ENCODE results near the gene EDIL3.

The EDIL3 gene

DNA sequence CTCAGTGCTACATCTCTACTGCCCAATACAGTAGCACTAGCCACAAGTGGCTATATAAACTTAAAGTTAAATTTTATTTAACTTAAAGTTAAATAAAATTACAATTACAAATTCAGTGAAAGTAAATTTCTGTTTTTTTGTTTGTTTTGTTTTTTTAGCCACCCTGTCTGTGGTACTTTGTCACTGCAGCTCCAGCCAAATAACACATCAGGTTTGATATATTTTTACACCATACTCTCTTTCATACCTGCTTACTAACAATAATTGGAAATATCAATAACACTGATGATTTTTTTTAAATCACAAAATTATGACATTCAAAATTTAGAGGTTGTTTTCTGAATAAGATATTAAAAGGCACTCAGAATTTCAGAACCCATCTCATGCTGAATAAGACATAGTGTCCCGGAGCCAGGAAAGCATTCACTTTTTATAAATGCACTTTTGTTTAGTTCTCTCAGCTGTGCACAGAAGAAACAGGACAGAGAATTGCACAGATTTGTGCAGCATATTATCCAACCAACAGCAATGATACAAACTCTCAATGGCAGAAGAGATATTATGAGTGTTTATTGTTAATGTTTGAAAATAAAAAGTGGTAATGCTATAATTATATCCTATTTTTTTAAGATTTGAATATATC is 92.6 kb downstream of the EDIL3 start:
- Histone ChIP-seq H3K27me3 (ENCODE audit: control insufficient read depth, insufficient read depth, low read length) (no peaks in the 10 kb centered on the region), H3K4me3 (ENCODE audit: low read depth, low read length) (no peak overlapping the region), H3K36me3 (ENCODE audit: control insufficient read depth, insufficient read depth, low read length) (no peaks in the 10 kb centered on the region), H3K4me1 (ENCODE audit: control insufficient read depth, insufficient read depth, low read length) (peaks cover 10% of the 10 kb centered on the region), H3K9me3 (ENCODE audit: control insufficient read depth, insufficient read depth, low read length) (no peaks in the 10 kb centered on the region), H3K9ac (ENCODE audit: low read depth, low read length) (no peak overlapping the region)

DNA sequence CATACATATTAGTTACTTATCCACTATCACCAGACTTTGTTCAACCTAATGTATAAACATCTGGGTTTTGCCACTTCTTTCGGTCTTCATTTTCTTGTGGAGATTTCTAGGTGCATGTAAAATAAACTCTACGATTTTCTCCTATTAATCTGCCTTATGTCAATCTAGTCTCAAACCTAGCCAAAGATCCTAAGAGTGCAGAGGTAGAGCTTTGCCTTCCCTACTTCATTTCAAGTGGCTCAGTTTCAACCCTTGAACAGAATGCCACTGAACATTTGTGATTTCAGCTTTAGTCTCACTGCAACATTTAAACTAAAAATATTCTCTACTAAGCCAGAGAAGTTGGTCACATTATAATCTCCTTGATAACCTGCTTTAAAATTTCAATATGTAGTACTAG is 94.0 kb downstream of the EDIL3 start:
- H3K27me3 ChIP-seq (ENCODE audit: control insufficient read depth, insufficient read depth, low read length), result no peaks in the 10 kb centered on the region
- H3K36me3 ChIP-seq (ENCODE audit: control insufficient read depth, insufficient read depth, low read length), result no peaks in the 10 kb centered on the region
- H3K9ac ChIP-seq (ENCODE audit: low read depth, low read length), result no peak overlapping the region
- peaks cover 10% of the 10 kb centered on the region for H3K4me1 ChIP-seq (ENCODE audit: control insufficient read depth, insufficient read depth, low read length)
- H3K9me3 ChIP-seq (ENCODE audit: control insufficient read depth, insufficient read depth, low read length), result no peaks in the 10 kb centered on the region
- H3K4me3 ChIP-seq (ENCODE audit: low read depth, low read length), result no peak overlapping the region

DNA sequence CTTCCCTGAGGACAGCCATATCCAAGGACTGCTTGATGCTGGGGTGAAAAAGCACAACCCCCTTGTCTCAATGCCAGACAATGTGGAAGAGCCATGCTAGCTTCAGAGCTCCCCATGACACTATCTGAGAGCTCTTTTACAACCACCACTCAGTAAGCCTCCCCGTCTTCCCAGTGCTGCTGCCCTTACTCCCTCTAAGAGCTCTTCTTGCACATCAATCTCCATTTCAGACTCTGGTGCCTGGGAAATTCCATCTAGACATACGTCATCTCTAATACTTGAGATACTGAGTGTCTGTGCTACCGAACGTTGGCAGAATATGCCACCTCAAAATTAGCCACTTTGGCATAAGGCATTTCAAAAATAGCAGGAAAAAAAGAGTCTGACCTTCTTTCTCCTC is 94.5 kb downstream of the EDIL3 start:
- peaks cover 10% of the 10 kb centered on the region for H3K4me1 ChIP-seq (ENCODE audit: control insufficient read depth, insufficient read depth, low read length)
- no peaks in the 10 kb centered on the region for H3K9me3 ChIP-seq (ENCODE audit: control insufficient read depth, insufficient read depth, low read length)
- no peaks in the 10 kb centered on the region for H3K36me3 ChIP-seq (ENCODE audit: control insufficient read depth, insufficient read depth, low read length)
- no peak overlapping the region for H3K4me3 ChIP-seq (ENCODE audit: low read depth, low read length)
- H3K9ac ChIP-seq (ENCODE audit: low read depth, low read length), result no peak overlapping the region
- H3K27me3 ChIP-seq (ENCODE audit: control insufficient read depth, insufficient read depth, low read length), result no peaks in the 10 kb centered on the region

DNA sequence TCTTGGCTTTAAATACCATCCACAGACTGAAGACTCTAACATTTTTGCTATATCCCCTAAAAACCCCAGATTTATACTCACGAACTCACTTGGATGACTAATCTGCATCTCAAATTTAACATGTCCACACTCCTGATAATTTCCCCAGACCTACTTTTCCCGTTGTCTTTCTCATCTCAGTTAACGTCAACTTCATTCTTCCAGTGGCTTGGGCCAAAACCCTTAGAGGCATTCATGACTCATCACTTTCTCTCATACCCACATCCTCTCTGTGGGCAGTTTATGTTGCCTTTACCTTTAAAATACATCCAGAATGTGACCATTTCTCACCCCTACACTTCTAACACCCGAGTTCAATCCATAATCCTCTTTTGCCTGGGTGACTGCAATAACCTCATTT is 96.7 kb downstream of the EDIL3 start:
- H3K4me3 ChIP-seq (ENCODE audit: low read depth, low read length), result no peak overlapping the region
- no peaks in the 10 kb centered on the region for H3K9me3 ChIP-seq (ENCODE audit: control insufficient read depth, insufficient read depth, low read length)
- H3K36me3 ChIP-seq (ENCODE audit: control insufficient read depth, insufficient read depth, low read length), result no peaks in the 10 kb centered on the region
- H3K27me3 ChIP-seq (ENCODE audit: control insufficient read depth, insufficient read depth, low read length), result no peaks in the 10 kb centered on the region
- peaks cover 7% of the 10 kb centered on the region for H3K4me1 ChIP-seq (ENCODE audit: control insufficient read depth, insufficient read depth, low read length)
- H3K9ac ChIP-seq (ENCODE audit: low read depth, low read length), result no peak overlapping the region

DNA sequence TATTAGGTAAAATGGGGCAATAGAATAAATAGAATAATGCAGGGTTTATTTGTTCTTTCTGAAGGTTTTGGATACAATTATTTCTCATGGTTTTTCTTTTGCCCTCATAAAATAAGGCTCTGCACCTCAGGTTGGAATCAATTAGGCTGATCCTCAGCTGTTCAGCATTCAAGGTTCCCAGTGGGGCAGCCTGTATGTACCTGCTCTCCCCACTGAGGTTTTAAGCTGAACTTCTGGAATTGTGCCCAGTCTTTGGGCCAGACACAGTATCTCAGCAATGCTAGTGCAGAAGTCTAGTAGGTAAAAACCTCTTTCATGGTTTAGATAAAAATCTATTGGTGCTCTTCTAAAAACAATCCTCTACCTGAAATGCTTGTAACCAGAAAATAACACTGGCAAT is 98.0 kb downstream of the EDIL3 start:
- Histone ChIP-seq H3K4me1 (ENCODE audit: control insufficient read depth, insufficient read depth, low read length) (peaks cover 7% of the 10 kb centered on the region), H3K9me3 (ENCODE audit: control insufficient read depth, insufficient read depth, low read length) (no peaks in the 10 kb centered on the region), H3K4me3 (ENCODE audit: low read depth, low read length) (no peak overlapping the region), H3K36me3 (ENCODE audit: control insufficient read depth, insufficient read depth, low read length) (no peaks in the 10 kb centered on the region), H3K9ac (ENCODE audit: low read depth, low read length) (no peak overlapping the region), H3K27me3 (ENCODE audit: control insufficient read depth, insufficient read depth, low read length) (no peaks in the 10 kb centered on the region)

DNA sequence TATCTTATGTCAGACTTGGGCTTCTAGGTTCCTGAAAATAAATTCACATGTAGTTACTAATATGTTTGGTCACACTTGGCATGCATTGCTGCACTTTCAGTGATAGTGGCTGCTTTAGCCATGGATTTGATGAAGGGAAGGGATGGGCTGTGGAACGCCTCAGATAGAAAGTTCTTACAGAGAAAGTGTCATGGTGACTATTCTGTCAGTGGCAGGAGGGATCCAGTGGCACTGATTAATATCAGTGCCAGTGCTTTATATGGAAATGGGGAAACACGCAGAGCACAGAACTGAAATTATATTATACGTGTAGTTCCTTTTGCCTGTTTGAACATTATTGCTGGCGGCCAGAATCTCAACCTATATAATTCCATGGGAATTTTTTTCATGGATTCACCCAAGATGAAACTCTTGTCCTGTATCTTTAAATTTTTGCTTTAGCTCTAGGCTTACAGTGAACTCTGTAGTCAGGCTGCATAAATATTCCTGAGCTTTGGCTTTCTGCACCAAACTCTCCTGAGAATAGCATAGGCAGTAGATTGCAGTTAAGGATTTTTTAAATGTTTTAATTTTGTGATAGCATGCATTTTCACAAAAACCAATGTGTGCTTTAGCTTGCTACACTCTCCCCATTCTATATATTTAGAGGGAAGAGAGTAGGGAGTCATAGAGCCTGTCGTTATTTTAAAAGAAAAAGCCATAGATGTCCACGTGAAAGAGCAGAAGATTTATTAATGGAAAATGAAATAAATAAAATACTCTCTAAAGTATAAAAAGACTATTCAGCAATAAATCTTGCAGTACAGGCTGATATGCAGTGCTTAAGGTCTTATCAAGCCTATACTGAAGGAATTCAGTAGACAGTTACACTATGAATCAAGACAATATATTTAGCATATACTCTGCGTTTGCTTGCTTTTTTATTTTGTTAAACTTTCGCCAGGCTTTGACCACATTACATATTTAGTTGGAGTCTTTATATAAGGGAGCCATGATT is 98.7 kb downstream of the EDIL3 start:
- Histone ChIP-seq H3K9me3 (ENCODE audit: control insufficient read depth, insufficient read depth, low read length) (no peaks in the 10 kb centered on the region), H3K4me3 (ENCODE audit: low read depth, low read length) (no peak overlapping the region), H3K36me3 (ENCODE audit: control insufficient read depth, insufficient read depth, low read length) (no peaks in the 10 kb centered on the region), H3K4me1 (ENCODE audit: control insufficient read depth, insufficient read depth, low read length) (peaks cover 7% of the 10 kb centered on the region), H3K27me3 (ENCODE audit: control insufficient read depth, insufficient read depth, low read length) (no peaks in the 10 kb centered on the region), H3K9ac (ENCODE audit: low read depth, low read length) (no peak overlapping the region)

DNA sequence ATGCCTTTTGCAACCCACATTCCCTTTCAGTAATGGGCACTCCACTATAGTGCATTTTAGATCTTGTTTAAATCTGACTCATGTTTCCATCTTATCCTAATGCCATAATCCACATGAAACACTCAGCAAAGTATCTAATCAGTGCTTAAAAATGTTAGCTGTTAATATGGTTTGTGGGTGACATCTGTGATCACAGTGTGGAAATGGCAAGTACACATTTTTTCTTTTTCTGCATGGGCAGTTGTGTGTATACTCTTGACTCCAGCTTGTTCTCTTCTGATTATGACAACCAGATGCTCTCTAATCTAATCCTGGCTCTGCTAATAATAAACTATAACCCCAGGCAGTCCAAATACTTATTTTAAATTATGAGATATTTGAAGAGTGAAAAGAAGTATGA is 103.3 kb downstream of the EDIL3 start:
- Histone ChIP-seq H3K36me3 (ENCODE audit: control insufficient read depth, insufficient read depth, low read length) (no peaks in the 10 kb centered on the region), H3K9me3 (ENCODE audit: control insufficient read depth, insufficient read depth, low read length) (no peaks in the 10 kb centered on the region)

DNA sequence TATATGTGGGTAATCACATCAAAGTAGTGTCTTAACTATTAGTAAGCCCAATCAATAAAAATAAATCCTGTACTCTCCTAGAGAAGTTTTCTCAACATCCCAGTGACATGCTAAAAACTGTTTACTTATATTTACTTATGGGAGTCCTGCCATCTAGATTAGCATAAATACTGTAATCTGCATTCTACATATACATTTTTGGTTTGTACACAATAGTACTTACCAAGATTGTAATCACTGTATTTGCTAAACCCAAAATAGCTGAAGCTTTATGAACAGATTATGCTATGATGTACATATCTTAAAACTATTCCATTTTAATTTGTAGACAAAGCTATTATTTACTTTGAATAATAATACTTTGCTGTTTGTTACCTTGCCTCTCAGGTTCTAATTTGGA is 105.4 kb downstream of the EDIL3 start:
- Histone ChIP-seq H3K9ac (ENCODE audit: low read depth, low read length) (no peak overlapping the region), H3K4me3 (ENCODE audit: low read depth, low read length) (no peak overlapping the region), H3K27me3 (ENCODE audit: control insufficient read depth, insufficient read depth, low read length) (no peaks in the 10 kb centered on the region), H3K36me3 (ENCODE audit: control insufficient read depth, insufficient read depth, low read length) (no peaks in the 10 kb centered on the region), H3K4me1 (ENCODE audit: control insufficient read depth, insufficient read depth, low read length) (no peaks in the 10 kb centered on the region), H3K9me3 (ENCODE audit: control insufficient read depth, insufficient read depth, low read length) (no peaks in the 10 kb centered on the region)

More for the DNA sequence above, 103.3 kb downstream of the EDIL3 start:
- Histone ChIP-seq H3K4me1 (ENCODE audit: control insufficient read depth, insufficient read depth, low read length) (no peaks in the 10 kb centered on the region), H3K4me3 (ENCODE audit: low read depth, low read length) (no peak overlapping the region), H3K27me3 (ENCODE audit: control insufficient read depth, insufficient read depth, low read length) (no peaks in the 10 kb centered on the region), H3K9ac (ENCODE audit: low read depth, low read length) (no peak overlapping the region)

DNA sequence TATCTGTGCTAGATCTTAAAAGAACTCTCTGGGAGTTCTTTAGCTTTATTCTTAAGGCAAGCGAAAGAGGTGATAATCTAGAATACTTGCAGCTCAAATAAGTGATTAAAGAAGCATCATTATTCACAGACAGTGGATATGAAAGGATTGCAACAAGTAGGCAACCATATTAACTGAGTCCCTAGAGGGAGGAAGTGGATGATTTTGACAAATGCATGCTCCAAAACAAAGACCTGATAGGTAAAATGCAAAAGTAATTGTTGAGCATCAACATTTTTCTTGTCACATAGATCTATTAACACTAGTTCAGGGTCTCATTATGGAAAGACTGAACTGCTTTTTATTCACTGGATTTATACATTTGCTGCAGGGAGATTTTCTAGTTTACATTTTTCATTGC is 109.1 kb downstream of the EDIL3 start:
- Histone ChIP-seq H3K9ac (ENCODE audit: low read depth, low read length) (no peak overlapping the region), H3K36me3 (ENCODE audit: control insufficient read depth, insufficient read depth, low read length) (no peaks in the 10 kb centered on the region), H3K4me1 (ENCODE audit: control insufficient read depth, insufficient read depth, low read length) (peaks cover 7% of the 10 kb centered on the region), H3K4me3 (ENCODE audit: low read depth, low read length) (no peak overlapping the region), H3K27me3 (ENCODE audit: control insufficient read depth, insufficient read depth, low read length) (no peaks in the 10 kb centered on the region), H3K9me3 (ENCODE audit: control insufficient read depth, insufficient read depth, low read length) (no peaks in the 10 kb centered on the region)

DNA sequence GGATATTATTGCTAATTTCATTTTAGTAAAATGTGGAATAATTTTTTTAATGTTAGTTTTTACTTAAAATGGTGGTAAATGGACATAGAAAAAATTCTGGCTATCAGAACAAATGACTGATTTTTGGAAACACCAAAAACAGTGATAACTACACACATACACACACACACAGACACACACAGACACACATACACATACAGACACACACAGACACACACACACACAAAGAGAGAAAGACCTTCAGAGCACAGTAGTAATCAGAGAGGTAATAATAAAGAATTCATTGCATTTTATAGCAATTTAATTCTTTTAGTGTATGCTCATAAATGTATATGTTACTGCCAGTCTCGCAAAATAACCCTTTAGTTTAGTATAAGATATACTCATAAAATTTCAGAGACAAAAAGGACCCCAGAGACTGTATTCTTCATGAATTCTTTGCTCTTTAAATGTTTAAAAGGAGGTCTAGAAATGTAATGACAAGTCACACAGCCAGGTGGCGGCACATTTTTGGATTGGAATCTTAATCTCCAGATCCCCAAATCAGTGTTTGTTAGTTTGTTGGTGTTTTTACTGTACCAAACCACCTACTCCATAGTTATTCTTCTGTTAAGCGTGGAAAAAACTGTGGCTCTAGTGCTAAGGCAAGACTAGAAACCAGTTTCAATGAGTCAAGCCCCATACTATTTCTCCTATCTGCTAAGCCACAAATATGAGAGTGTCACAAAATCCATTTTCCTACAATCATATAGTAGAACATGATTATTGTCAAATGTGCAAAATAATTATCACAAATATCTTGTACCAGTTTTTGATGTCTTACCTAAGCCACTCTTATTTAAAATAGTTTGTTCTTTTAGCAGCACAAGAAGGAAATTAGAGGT is 109.9 kb downstream of the EDIL3 start:
- Histone ChIP-seq H3K36me3 (ENCODE audit: control insufficient read depth, insufficient read depth, low read length) (no peaks in the 10 kb centered on the region), H3K27me3 (ENCODE audit: control insufficient read depth, insufficient read depth, low read length) (no peaks in the 10 kb centered on the region), H3K4me1 (ENCODE audit: control insufficient read depth, insufficient read depth, low read length) (peaks cover 7% of the 10 kb centered on the region), H3K9me3 (ENCODE audit: control insufficient read depth, insufficient read depth, low read length) (no peaks in the 10 kb centered on the region), H3K4me3 (ENCODE audit: low read depth, low read length) (no peak overlapping the region), H3K9ac (ENCODE audit: low read depth, low read length) (no peak overlapping the region)

DNA sequence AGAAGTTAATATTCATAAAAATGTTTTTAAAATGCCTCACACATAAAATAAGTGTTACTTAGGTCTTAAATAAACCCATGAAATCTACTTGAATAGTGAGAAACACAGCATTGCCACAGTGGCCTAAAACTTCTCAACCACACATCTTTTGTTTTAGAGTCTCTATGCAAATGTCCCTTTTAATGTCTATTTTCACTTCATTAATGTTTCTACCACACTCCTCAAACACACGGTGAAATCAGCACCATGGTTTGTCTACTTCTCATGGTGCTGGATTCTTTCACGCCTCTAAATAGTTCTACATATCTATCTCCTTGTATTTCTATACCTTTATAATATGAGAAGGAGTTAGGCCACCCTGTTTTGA is 111.2 kb downstream of the EDIL3 start:
- Histone ChIP-seq H3K27me3 (ENCODE audit: control insufficient read depth, insufficient read depth, low read length) (no peaks in the 10 kb centered on the region), H3K9me3 (ENCODE audit: control insufficient read depth, insufficient read depth, low read length) (no peaks in the 10 kb centered on the region), H3K36me3 (ENCODE audit: control insufficient read depth, insufficient read depth, low read length) (no peaks in the 10 kb centered on the region), H3K4me3 (ENCODE audit: low read depth, low read length) (no peak overlapping the region), H3K9ac (ENCODE audit: low read depth, low read length) (no peak overlapping the region), H3K4me1 (ENCODE audit: control insufficient read depth, insufficient read depth, low read length) (peaks cover 7% of the 10 kb centered on the region)

All from iPS-15b (cell line).